ENCODE measurements around the gene SPRED3. TPM values are rescaled to one million over a fixed set of nuclear protein-coding genes. Genes with fewer than 3 reads are reported as not detected.

The SPRED3 gene
- total RNA-seq, 1 experiment from 2014 or later = 0.42 TPM

Other genes starting within 250 kb of the SPRED3 start
- 1.7 and 2.5 TPM in 2 replicates for gene DPF1, start 164.5 kb upstream of the SPRED3 start, total RNA-seq (2014; rRNA removed; shearing (Covaris generic))
- gene PPP1R14A, start 132.3 kb upstream of the SPRED3 start, total RNA-seq (2014; rRNA removed; shearing (Covaris generic)) = not detected in 2 replicates
- not detected in 2 replicates for gene SPINT2, start 124.1 kb upstream of the SPRED3 start, total RNA-seq (2014; rRNA removed; shearing (Covaris generic))
- not detected in 2 replicates for gene C19orf33, start 84.4 kb upstream of the SPRED3 start, total RNA-seq (2014; rRNA removed; shearing (Covaris generic))
- gene YIF1B, start 72.8 kb upstream of the SPRED3 start, total RNA-seq (2014; rRNA removed; shearing (Covaris generic)) = 106 and 124 TPM in 2 replicates
- 0.05 and 0.16 TPM in 2 replicates for gene KCNK6, start 68.9 kb upstream of the SPRED3 start, total RNA-seq (2014; rRNA removed; shearing (Covaris generic))
- gene CATSPERG, start 52.9 kb upstream of the SPRED3 start, total RNA-seq (2014; rRNA removed; shearing (Covaris generic)) = 0.11 and 1.9 TPM in 2 replicates
- 279 and 300 TPM in 2 replicates for gene PSMD8, start 14.1 kb upstream of the SPRED3 start, total RNA-seq (2014; rRNA removed; shearing (Covaris generic))
- gene GGN, start 663 bp upstream of the SPRED3 start, total RNA-seq (2014; rRNA removed; shearing (Covaris generic)) = not detected in 2 replicates
- 6.9 and 8.9 TPM in 2 replicates for gene FAM98C, start 14.4 kb downstream of the SPRED3 start, total RNA-seq (2014; rRNA removed; shearing (Covaris generic))
- gene RASGRP4, start 37.5 kb downstream of the SPRED3 start, total RNA-seq (2014; rRNA removed; shearing (Covaris generic)) = not detected in 2 replicates
- gene RYR1, start 45.0 kb downstream of the SPRED3 start, total RNA-seq (2014; rRNA removed; shearing (Covaris generic)) = 0.03 TPM in 1 of 2 replicates, not detected in the other
- 0.29 TPM in 1 of 2 replicates, not detected in the other for gene MAP4K1, start 229.3 kb downstream of the SPRED3 start, total RNA-seq (2014; rRNA removed; shearing (Covaris generic))
- gene EIF3K, start 230.5 kb downstream of the SPRED3 start, total RNA-seq (2014; rRNA removed; shearing (Covaris generic)) = 257 and 294 TPM in 2 replicates

Measured in SK-MEL-5 (cell line).